Measurements from ENCODE around the gene LINGO3.

GRCh38 chr19:2307518-2308012 lies 389 bp downstream of the LINGO3 start:
- no peak for TF ChIP-seq CTCF (optimal IDR thresholded peaks at IDR 0.05 in 1 of 3, IDR thresholded peaks at IDR 0.05 in 1 of 3, conservative IDR thresholded peaks at IDR 0.05 in 1 of 3; ENCODE audit: extremely low read depth in 1 of 3, insufficient read depth in 2 of 3, low read length in 3 of 3)
- TF ChIP-seq EZH2 (IDR thresholded peaks at IDR 0.05; ENCODE audit: low read length) = peak; percentile 22

All from keratinocyte (primary cell).